PC-9 (cell line): ENCODE data around the gene RNF4. TPM values are rescaled to one million over a fixed set of nuclear protein-coding genes. Genes with fewer than 3 reads are reported as not detected.

Experiments used
- BruUV-seq: library from RNA; stranded (reverse); fragments of 400-500 nt; replicated peaks from 2 replicates; lab custom pipeline; 2021; lab: Mats Ljungman, UMichigan
- CTCF ChIA-PET: fragments of 300-600 bp; sonication (Branson Sonifier 250); formaldehyde crosslinking; loops from one replicate; lab custom pipeline; 2022; ENCODE audit warnings: antibody characterized with exemption; lab: Charles Lee
- POLR2A ChIA-PET: fragments of 300-600 bp; sonication (Branson Sonifier 250); formaldehyde crosslinking; loops from one replicate; lab custom pipeline; 2022; ENCODE audit warnings: antibody characterized with exemption; ENCODE audit not compliant: unreplicated experiment; lab: Charles Lee
- DNase-seq, 2 experiments: peaks; one replicate each; pipeline versions ENCODE4 v3.0.0 to v3.0.0-alpha.2; 2015 to 2022; ENCODE audit warnings: mixed read lengths in 1 of 2
- H2AFZ ChIP-seq: fragments of 200-600 bp; sonication (generic); 2 replicates; pipeline ENCODE4 v1.8.1; 2017; ENCODE audit warnings: antibody characterized with exemption
- H3F3A ChIP-seq: fragments of 200-600 bp; sonication (generic); 2 replicates; pipeline ENCODE4 v1.8.1; 2017; ENCODE audit warnings: antibody characterized with exemption, mild to moderate bottlenecking, low read depth; ENCODE audit not compliant: insufficient read depth
- H3K27ac ChIP-seq: fragments of 200-600 bp; sonication (generic); 2 replicates; pipeline ENCODE4 v1.6.1; 2016; ENCODE audit warnings: mixed run types
- H3K27me3 ChIP-seq: fragments of 200-600 bp; sonication (generic); 2 replicates; pipeline ENCODE4 v1.6.1; 2016; ENCODE audit warnings: low read depth, mixed run types; ENCODE audit not compliant: insufficient read depth
- H3K36me3 ChIP-seq: fragments of 200-600 bp; sonication (generic); 2 replicates; pipeline ENCODE4 v1.6.1; 2016; ENCODE audit warnings: low read depth, mixed run types
- H3K4me1 ChIP-seq: fragments of 200-600 bp; sonication (generic); replicated peaks from 2 replicates; pipeline ENCODE4 v1.6.1; 2016; ENCODE audit warnings: mixed run types; ENCODE audit not compliant: insufficient read depth
- H3K4me2 ChIP-seq: fragments of 200-600 bp; sonication (generic); 2 replicates; pipeline ENCODE4 v1.6.1; 2017; ENCODE audit warnings: mixed run types
- H3K4me3 ChIP-seq: fragments of 200-600 bp; sonication (generic); 2 replicates; pipeline ENCODE4 v1.6.1; 2016; ENCODE audit warnings: mixed run types
- H3K79me2 ChIP-seq: fragments of 200-600 bp; sonication (generic); 2 replicates; pipeline ENCODE4 v1.6.1; 2017; ENCODE audit warnings: low read depth, mixed run types
- H3K9me2 ChIP-seq: fragments of 200-600 bp; sonication (generic); 2 replicates; pipeline ENCODE4 v1.8.1; 2017; ENCODE audit warnings: mild to moderate bottlenecking; ENCODE audit not compliant: insufficient read depth
- H3K9me3 ChIP-seq: fragments of 200-600 bp; sonication (generic); 2 replicates; pipeline ENCODE4 v1.8.1; 2016; ENCODE audit warnings: low read depth; ENCODE audit not compliant: insufficient read depth
- H4K20me1 ChIP-seq: fragments of 200-600 bp; sonication (generic); 2 replicates; pipeline ENCODE4 v1.8.1; 2017; ENCODE audit not compliant: insufficient read depth
- CTCF ChIP-seq: fragments of 200-600 bp; sonication (generic); conservative IDR thresholded peaks from 2 replicates; pipeline ENCODE4 v1.6.1; 2017; ENCODE audit warnings: mixed run types, antibody characterized with exemption, mild to moderate bottlenecking, moderate library complexity
- EZH2 ChIP-seq: fragments of 200-600 bp; sonication (generic); IDR thresholded peaks from 2 replicates; pipeline ENCODE4 v1.8.0; 2017; ENCODE audit warnings: antibody characterized with exemption, low read depth
- intact Hi-C: fragments of 100-400 bp; cut with micrococcal nuclease; formaldehyde crosslinking; loops from one replicate; pipeline ENCODE4 v1.10.0; 2022; ENCODE audit not compliant: unreplicated experiment
- total RNA-seq: library from RNA; stranded (reverse); gene quantifications from 2 replicates; pipeline ENCODE4 v1.2.3, GENCODE V29; 2021

Gene RNF4
- total RNA-seq, 1 experiment from 2014 or later, result 63.5 TPM

GRCh38 chr4:2434420-2434819, 34.5 kb upstream of the RNF4 start:
- no peaks in the 10 kb centered on the region for H3K9me3 ChIP-seq
- H3K4me1 ChIP-seq, result no peaks in the 10 kb centered on the region
- H3F3A ChIP-seq, result peaks cover 20% of the 10 kb centered on the region
- H3K27ac ChIP-seq, result no peak overlapping the region
- H4K20me1 ChIP-seq, result peaks cover 19% of the 10 kb centered on the region
- DNase-seq, result no peak
- peaks cover 45% of the 10 kb centered on the region for H3K27me3 ChIP-seq
- CTCF ChIA-PET, result no interaction called here
- no peak overlapping the region for H2AFZ ChIP-seq
- H3K36me3 ChIP-seq, result no peaks in the 10 kb centered on the region
- no peak overlapping the region for H3K4me3 ChIP-seq
- TF ChIP-seq EZH2, result no peak
- no peak for TF ChIP-seq CTCF
- intact Hi-C loops, result no loop called here
- H3K79me2 ChIP-seq, result no peaks in the 10 kb centered on the region
- no peak overlapping the region for H3K4me2 ChIP-seq
- BruUV-seq, result no TSS peak
- H3K9me2 ChIP-seq, result no peaks in the 10 kb centered on the region
- POLR2A ChIA-PET, result no interaction called here

GRCh38 chr4:2436301-2436700, 32.6 kb upstream of the RNF4 start:
- H3K4me1 ChIP-seq, result no peaks in the 10 kb centered on the region
- no peak overlapping the region for H3K27ac ChIP-seq
- ChIA-PET POLR2A (no interaction called here), CTCF (no interaction called here)
- H3K9me2 ChIP-seq, result no peaks in the 10 kb centered on the region
- H3K9me3 ChIP-seq, result no peaks in the 10 kb centered on the region
- peaks cover 10% of the 10 kb centered on the region for H4K20me1 ChIP-seq
- H3K36me3 ChIP-seq, result no peaks in the 10 kb centered on the region
- H3F3A ChIP-seq, result peaks cover 7% of the 10 kb centered on the region
- intact Hi-C loops, result no loop called here
- DNase-seq, result no peak
- no peak overlapping the region for H3K4me2 ChIP-seq
- no peaks in the 10 kb centered on the region for H3K79me2 ChIP-seq
- no TSS peak for BruUV-seq
- H2AFZ ChIP-seq, result no peak overlapping the region
- H3K27me3 ChIP-seq, result peaks cover 45% of the 10 kb centered on the region
- no peak for TF ChIP-seq EZH2
- no peak for TF ChIP-seq CTCF
- no peak overlapping the region for H3K4me3 ChIP-seq

GRCh38 chr4:2436761-2437474, 32.0 kb upstream of the RNF4 start:
- ChIA-PET CTCF (no interaction called here), POLR2A (no interaction called here)
- H3K27ac ChIP-seq, result no peak overlapping the region
- no peak for TF ChIP-seq CTCF
- TF ChIP-seq EZH2, result no peak
- H3K4me3 ChIP-seq, result no peak overlapping the region
- H3K4me1 ChIP-seq, result no peaks in the 10 kb centered on the region
- DNase-seq, result no peak
- intact Hi-C loops, result no loop called here
- no peaks in the 10 kb centered on the region for H3K36me3 ChIP-seq
- no peaks in the 10 kb centered on the region for H3K79me2 ChIP-seq
- BruUV-seq, result no TSS peak
- H3K9me2 ChIP-seq, result no peaks in the 10 kb centered on the region
- H3K9me3 ChIP-seq, result no peaks in the 10 kb centered on the region
- no peak overlapping the region for H2AFZ ChIP-seq
- no peak overlapping the region for H3K4me2 ChIP-seq
- peaks cover 10% of the 10 kb centered on the region; the same call in 1 of the 2 replicates for H4K20me1 ChIP-seq
- peaks cover 45% of the 10 kb centered on the region for H3K27me3 ChIP-seq
- H3F3A ChIP-seq, result peaks cover under 1% of the 10 kb centered on the region; the same call in 1 of the 2 replicates
